ENCODE results near the gene NAGS.
"Not testable (repeated sequence)": the region's sequence is repeated elsewhere in the genome, so short reads cannot be mapped to it uniquely, and the experiment has no call there.

NAGS gene, protein sequence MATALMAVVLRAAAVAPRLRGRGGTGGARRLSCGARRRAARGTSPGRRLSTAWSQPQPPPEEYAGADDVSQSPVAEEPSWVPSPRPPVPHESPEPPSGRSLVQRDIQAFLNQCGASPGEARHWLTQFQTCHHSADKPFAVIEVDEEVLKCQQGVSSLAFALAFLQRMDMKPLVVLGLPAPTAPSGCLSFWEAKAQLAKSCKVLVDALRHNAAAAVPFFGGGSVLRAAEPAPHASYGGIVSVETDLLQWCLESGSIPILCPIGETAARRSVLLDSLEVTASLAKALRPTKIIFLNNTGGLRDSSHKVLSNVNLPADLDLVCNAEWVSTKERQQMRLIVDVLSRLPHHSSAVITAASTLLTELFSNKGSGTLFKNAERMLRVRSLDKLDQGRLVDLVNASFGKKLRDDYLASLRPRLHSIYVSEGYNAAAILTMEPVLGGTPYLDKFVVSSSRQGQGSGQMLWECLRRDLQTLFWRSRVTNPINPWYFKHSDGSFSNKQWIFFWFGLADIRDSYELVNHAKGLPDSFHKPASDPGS

DNA sequence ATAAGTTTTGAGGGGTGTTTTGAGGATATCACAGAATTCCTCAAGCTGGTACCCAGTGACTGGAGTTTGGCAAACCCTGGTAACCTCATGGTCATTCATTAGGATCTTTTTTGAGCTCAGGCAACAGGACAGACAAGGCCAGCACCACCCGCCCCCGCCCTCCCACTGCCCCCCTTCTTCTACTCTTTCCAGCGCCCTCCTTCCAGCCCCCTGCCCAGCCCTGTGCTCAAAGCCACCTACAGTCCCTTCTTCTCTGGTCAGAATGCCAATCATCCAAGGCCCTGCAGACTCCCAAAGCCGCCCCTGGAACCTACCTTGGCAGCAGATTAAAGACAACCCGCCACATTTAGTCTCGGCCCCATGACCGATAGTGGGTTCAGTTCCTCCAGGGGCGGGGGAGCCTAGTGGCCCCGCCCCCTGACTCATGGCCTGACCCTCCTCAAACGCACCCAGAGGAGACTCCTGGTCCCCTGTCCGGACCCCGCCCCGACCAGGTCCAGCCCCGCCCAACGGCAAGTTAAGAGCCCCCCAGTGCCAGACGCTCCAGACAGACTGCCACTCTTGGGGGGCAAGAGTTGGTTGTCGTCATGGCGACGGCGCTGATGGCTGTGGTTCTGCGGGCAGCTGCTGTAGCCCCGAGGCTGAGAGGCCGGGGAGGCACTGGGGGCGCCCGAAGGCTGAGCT is at the start of gene NAGS:
Gene NAGS (plus strand): TSS at position 546 of the 684 bp plus-strand sequence. CDS start 42 bp downstream, at position 588.
- no peaks in the 10 kb centered on the region for H3K36me3 Mint-ChIP-seq (ENCODE audit: low read depth)
- H3K27me3 Mint-ChIP-seq = peaks cover 16% of the 10 kb centered on the region
- DNase-seq = no peak
- H3K27ac Mint-ChIP-seq = no peak within 1 kb of the TSS
- peaks cover 24% of the 10 kb centered on the region for H3K4me1 Mint-ChIP-seq
- H3K9me3 Mint-ChIP-seq = no peaks in the 10 kb centered on the region
- no peak for ATAC-seq
- H3K4me3 Mint-ChIP-seq = no peak within 1 kb of the TSS

DNA sequence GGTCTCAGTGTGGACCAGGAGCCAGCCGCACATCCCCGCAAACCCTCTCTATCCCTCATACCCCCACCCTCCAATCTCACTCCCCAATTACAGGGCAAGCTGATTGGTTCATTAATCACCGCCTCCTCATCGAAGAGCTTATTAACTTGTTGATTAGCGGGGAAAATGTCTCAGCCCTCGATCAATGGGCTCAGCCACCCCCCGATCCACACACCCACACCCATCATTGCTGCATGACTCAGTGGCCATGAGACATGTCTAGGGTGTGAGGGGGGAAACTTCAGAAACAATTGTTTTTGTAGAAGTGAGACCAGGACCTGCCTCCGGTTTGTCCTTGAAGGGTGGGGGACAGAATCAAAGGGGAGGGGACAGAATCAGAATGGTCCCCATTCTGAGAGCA is 48.2 kb upstream of the NAGS start:
- ATAC-seq (no peak), DNase-seq (no peak)
- Mint-ChIP-seq H3K36me3 (ENCODE audit: low read depth) (no peaks in the 10 kb centered on the region), H3K27ac (no peak overlapping the region), H3K9me3 (no peaks in the 10 kb centered on the region), H3K4me3 (no peak overlapping the region), H3K4me1 (peaks cover 3% of the 10 kb centered on the region), H3K27me3 (peaks cover 38% of the 10 kb centered on the region)

DNA sequence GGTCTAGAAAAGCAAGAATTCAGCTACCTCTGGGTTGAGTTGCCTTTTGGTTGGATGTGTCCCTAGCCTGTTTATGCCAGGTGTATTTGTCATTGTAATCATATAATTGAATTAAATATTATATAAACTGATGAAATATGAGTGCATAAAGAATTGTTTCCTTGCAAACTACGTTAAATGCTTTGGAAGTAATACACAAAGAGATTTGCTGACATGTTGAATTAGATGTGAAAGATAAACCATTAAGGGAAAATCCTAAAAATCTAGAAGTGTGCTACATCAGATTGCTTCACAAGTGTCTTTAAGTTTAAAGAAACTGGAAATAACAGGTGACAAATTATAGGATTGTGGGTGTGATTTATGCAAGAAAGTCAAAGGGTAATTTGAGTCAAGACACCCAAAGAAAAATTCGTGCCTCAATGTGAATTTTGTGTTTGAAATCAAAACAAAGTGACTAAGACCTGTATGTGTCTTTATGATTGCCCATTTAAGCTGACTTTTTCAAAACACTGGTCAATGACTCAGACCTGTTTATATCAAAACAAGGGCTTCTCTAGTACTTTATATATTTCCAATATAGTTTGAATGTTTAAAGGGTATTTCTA is 45.6 kb upstream of the NAGS start:
- peaks cover 30% of the 10 kb centered on the region for H3K27me3 Mint-ChIP-seq

DNA sequence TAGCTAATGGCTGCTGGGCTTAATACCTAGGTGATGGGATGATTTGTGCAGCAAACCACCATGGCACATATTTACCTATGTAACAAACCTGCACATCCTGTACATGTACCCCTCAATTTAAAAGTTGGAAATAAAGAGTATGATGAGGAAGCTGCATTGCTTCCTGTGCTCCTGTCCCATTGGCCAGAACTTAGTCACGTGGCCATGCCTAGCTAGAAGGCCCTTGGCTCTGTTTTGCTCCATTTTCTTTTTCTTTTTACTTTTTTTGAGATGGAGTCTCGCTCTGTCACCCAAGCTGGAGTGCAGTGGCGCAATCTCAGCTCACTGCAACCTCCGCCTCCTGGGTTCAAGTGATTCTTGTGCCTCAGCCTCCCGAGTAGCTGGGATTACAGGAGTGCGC is 43.1 kb upstream of the NAGS start:
- not testable (repeated sequence) for H3K36me3 Mint-ChIP-seq (ENCODE audit: low read depth); H3K4me3 Mint-ChIP-seq; H3K9me3 Mint-ChIP-seq; DNase-seq; H3K27ac Mint-ChIP-seq; H3K4me1 Mint-ChIP-seq; ATAC-seq
- peaks cover 21% of the 10 kb centered on the region for H3K27me3 Mint-ChIP-seq

More for the DNA sequence above, 45.6 kb upstream of the NAGS start:
- Mint-ChIP-seq H3K4me3 (no peak overlapping the region), H3K9me3 (no peaks in the 10 kb centered on the region), H3K4me1 (no peaks in the 10 kb centered on the region), H3K27ac (no peak overlapping the region), H3K36me3 (ENCODE audit: low read depth) (no peaks in the 10 kb centered on the region)
- DNase-seq (no peak), ATAC-seq (no peak)

DNA sequence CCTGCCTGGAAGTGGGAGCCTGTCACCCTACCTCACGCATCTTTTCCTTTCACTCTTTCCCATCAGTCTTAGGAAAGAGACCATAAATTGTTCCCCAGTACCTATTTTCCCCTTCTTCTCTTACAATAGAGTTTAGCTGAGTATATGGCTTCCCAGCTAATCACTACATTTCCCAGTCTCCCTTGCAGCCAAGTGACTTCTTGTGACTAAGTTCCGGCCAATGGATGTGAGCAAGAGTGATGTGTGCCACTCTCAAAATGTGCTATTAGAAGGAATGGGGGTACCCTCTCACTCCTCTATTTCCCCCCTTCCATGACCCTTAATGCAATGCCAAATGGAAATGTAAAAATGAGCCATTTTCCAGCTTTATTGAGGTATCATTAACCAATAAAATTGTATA is 42.5 kb upstream of the NAGS start:
- H3K4me1 Mint-ChIP-seq = no peaks in the 10 kb centered on the region

DNA sequence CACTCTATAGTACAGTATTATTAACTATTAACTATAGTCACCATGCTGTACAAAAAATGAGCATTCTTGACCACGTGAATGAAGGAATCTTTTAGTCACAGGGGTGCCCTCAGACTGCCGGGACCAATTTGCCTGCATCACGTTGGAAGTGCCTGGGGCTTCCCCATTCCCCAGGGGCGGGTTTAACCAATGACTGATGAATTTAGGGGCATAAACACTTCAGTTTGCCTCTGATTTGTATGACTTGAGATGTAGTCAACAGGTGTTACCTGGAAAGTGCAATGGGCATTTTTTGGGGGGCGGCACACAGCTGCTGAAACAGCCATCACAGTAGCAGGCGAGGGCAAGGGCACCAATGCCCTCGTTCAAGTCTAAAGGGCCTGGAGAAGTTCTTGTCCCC is 41.9 kb upstream of the NAGS start:
- H3K27ac Mint-ChIP-seq = no peak overlapping the region
- H3K4me1 Mint-ChIP-seq = no peaks in the 10 kb centered on the region
- H3K27me3 Mint-ChIP-seq = peaks cover 19% of the 10 kb centered on the region
- no peak overlapping the region for H3K4me3 Mint-ChIP-seq
- no peak for ATAC-seq
- no peak for DNase-seq
- no peaks in the 10 kb centered on the region for H3K36me3 Mint-ChIP-seq (ENCODE audit: low read depth)
- H3K9me3 Mint-ChIP-seq = no peaks in the 10 kb centered on the region

More for the DNA sequence above, 42.5 kb upstream of the NAGS start:
- Mint-ChIP-seq H3K27ac (no peak overlapping the region), H3K27me3 (peaks cover 19% of the 10 kb centered on the region), H3K9me3 (no peaks in the 10 kb centered on the region), H3K4me3 (no peak overlapping the region), H3K36me3 (ENCODE audit: low read depth) (no peaks in the 10 kb centered on the region)
- ATAC-seq (no peak), DNase-seq (no peak)

DNA sequence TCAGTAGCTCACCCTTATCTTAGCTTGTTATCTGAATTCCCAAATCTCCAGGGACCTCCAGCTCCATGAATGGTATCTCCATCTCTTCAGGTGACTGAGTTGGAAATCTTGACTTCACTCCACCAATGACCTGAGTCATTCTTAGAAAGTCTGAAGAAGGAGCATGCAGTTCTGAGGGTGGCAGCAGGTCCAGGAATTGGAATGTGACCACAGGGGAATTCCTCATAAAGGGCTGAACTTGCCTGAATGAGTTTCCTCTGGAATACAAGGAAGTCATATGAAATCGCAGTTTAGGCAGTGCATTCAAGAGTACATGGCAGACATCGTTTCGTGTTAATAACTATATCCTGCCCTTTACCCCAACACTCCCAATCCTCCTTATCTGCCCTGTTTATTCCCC is 38.1 kb upstream of the NAGS start:
- Mint-ChIP-seq H3K4me1 (no peaks in the 10 kb centered on the region), H3K9me3 (no peaks in the 10 kb centered on the region), H3K4me3 (no peak overlapping the region), H3K27me3 (peaks cover 17% of the 10 kb centered on the region), H3K27ac (no peak overlapping the region), H3K36me3 (ENCODE audit: low read depth) (no peaks in the 10 kb centered on the region)
- ATAC-seq = no peak
- DNase-seq = no peak

DNA sequence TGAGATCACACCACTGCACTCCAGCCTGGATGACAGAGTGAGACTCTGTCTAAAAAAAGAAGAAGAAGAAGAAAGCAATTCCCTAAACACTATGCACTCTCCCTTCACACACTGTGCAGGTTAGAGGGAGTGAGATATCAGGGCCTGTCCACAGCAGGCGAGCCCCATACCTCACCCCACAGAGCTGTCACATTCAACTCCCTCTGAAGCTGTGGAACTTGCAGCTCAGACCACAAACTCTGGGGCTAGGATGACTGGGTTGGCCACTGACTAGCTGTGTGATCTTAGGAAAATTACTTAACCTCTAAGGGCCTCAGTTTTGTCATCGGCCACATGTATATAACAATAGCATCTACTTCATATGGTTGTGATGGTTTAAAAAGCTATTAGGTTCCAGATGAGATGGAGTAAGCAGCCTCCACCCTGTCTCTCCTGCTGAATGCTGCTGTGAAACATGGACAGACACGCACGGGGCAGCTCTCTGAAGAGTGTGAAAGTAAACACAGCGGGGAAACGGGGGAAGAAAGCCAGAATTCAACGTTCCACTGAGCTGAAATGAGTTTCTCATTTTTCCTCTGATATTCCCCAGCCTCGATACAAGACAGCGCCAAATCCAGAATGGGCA is 37.1 kb upstream of the NAGS start:
- peaks cover 3% of the 10 kb centered on the region for H3K4me1 Mint-ChIP-seq
- no peak overlapping the region for H3K27ac Mint-ChIP-seq
- no peaks in the 10 kb centered on the region for H3K9me3 Mint-ChIP-seq
- H3K4me3 Mint-ChIP-seq = no peak overlapping the region
- no peaks in the 10 kb centered on the region for H3K36me3 Mint-ChIP-seq (ENCODE audit: low read depth)
- ATAC-seq = peak; percentile 43
- DNase-seq = no peak
- peaks cover 12% of the 10 kb centered on the region for H3K27me3 Mint-ChIP-seq

DNA sequence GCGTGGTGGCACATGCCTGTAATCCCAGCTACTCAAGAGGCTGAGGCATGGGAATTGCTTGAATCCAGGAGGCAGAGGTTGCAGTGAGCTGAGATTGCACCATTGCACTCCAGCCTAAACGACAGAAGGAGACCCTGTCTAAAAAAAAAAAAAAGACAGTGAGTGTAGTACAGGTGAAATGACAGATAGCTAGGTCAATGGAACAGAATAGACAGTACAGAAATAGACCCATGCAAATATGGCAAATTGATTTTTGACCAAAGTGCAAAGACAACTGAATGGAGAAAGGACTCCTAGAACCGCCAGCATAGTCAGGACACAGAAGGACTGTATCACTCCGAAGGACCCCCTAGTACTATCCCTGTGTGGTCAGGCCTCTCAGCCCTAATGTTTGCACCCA is 34.1 kb upstream of the NAGS start:
- Mint-ChIP-seq H3K27ac (no peak overlapping the region), H3K4me3 (no peak overlapping the region), H3K36me3 (ENCODE audit: low read depth) (no peaks in the 10 kb centered on the region), H3K9me3 (no peaks in the 10 kb centered on the region), H3K4me1 (peaks cover 3% of the 10 kb centered on the region), H3K27me3 (peaks cover 9% of the 10 kb centered on the region)
- no peak for ATAC-seq
- DNase-seq = no peak

DNA sequence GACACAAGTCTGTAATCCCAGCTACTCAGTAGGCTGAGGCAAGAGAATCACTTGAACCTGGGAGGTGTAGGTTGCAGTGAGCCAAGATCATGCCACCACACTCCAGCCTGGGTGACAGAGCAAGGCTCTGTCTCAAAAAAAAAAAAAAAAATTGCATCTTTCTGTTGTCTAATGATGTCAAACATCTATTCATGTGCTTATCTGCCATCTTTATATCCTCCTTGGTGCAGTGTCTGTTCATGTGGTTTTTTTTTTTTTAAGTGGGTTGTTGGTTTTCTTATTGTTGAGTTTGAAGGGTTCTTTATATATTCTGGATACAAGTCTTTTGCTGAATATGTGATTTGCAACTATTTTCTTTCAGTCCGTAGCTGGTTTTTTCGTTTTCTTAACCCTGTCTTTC is 33.0 kb upstream of the NAGS start:
- H3K4me3 Mint-ChIP-seq; H3K27me3 Mint-ChIP-seq; H3K27ac Mint-ChIP-seq; DNase-seq; H3K4me1 Mint-ChIP-seq; H3K36me3 Mint-ChIP-seq (ENCODE audit: low read depth); ATAC-seq; H3K9me3 Mint-ChIP-seq: not testable (repeated sequence)

DNA sequence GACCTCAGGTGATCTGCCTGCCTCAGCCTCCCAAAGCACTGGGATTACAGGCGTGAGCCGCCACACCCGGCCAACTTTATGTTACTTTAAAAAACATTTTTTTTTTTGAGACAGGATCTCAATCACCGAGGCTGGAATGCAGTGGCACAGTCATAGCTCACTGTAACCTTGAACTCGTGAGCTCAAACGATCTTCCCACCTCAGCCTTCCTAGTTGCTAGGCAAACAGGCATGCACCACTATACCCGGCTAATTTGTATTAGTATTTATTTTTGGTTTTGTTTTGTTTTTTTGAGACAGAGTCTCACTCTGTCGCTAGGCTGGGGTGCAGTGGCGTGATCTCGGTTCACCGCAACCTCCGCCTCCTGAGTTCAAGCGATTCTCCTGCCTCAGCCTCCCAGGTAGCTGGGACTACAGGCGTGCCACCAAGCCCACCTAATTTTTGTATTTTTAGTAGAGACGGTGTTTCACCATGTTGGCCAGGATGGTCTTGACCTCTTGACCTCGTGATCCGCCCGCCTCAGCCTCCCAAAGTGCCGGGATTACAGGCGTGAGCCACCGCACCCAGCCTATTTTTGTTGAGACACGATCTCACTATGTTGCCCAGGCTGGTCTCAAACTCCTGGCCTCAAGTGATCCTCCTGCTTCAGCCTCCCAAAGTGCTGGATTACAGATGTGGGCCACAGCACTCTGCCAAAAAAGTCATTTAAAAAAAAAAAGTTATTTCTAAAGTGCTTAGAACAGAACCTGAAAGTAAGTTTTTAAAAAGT is 31.8 kb upstream of the NAGS start:
- H3K4me1 Mint-ChIP-seq; H3K4me3 Mint-ChIP-seq; H3K27me3 Mint-ChIP-seq; H3K27ac Mint-ChIP-seq; H3K9me3 Mint-ChIP-seq; ATAC-seq; DNase-seq; H3K36me3 Mint-ChIP-seq (ENCODE audit: low read depth): not testable (repeated sequence)

DNA sequence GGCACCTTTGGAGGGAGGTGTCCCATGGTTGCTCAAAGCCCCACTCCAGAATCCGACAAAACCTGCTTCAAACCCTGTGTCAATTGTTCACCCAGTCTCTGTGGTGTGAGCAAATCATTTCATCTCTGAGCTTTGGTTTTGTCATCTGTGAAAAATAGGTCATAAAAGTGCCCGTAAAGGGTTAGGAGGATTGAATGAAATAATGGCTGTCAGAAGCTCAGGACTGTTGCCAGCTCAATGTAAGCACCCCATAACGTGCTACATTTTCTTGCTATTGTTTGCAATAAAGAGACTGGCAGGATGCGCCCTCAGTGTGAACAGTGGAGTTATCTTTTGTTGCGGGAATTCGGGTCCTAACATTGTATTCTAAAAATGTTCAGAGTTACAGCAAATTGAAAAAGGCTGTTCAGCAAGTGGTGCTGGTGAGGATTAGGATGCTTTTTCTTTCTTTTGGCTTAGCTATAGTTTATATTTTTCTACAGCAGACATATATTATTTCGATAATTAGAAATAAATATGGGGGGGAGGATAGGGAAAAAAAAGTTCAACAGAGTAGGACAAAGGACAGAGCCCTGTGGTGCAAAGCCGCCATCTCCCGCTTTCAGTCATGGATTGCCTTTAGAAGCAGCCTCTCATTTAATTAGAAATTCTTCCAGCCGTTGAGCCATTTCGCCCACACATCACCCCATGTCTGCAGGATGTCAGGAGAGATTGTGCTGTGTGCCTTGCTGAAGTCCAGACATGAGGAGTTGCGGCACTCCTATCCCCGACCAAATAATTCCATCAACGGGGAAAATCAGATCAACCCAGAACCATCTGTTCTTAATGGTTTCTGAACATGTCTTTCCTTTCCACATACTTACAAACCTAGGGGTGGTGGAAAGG is 29.8 kb upstream of the NAGS start:
- Mint-ChIP-seq H3K36me3 (ENCODE audit: low read depth) (no peaks in the 10 kb centered on the region), H3K4me1 (peaks cover 3% of the 10 kb centered on the region), H3K27me3 (peaks cover 13% of the 10 kb centered on the region), H3K9me3 (no peaks in the 10 kb centered on the region), H3K4me3 (no peak overlapping the region), H3K27ac (no peak overlapping the region)
- ATAC-seq (no peak), DNase-seq (no peak)

DNA sequence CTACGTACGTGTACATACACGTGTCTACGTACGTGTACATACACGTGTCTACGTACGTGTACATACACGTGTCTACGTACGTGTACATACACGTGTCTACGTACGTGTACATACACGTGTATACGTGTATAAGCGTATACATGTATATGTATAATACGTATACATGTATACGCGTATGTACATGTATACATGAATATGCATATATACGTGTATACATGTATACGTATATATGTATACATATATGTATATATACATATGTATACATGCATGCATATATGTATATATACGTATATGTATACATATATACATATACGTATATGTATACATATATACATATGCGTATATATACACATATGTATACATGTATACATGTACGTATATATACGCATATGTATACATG is 28.5 kb upstream of the NAGS start:
- H3K36me3 Mint-ChIP-seq (ENCODE audit: low read depth) = no peaks in the 10 kb centered on the region
- no peak overlapping the region for H3K27ac Mint-ChIP-seq
- no peak for ATAC-seq
- H3K4me1 Mint-ChIP-seq = peaks cover 3% of the 10 kb centered on the region
- no peak overlapping the region for H3K4me3 Mint-ChIP-seq
- H3K9me3 Mint-ChIP-seq = no peaks in the 10 kb centered on the region
- DNase-seq = no peak
- peaks cover 15% of the 10 kb centered on the region for H3K27me3 Mint-ChIP-seq

Measured in activated naive CD8-positive, alpha-beta T cell treated with anti-CD3 and anti-CD28 coated beads, Interleukin-2, amount 50 U/mL, for 24 hours (primary cell).